ENCODE results near the gene HIPK1.
"Not testable (repeated sequence)": the region's sequence is repeated elsewhere in the genome, so short reads cannot be mapped to it uniquely, and the experiment has no call there.

Gene HIPK1

DNA sequence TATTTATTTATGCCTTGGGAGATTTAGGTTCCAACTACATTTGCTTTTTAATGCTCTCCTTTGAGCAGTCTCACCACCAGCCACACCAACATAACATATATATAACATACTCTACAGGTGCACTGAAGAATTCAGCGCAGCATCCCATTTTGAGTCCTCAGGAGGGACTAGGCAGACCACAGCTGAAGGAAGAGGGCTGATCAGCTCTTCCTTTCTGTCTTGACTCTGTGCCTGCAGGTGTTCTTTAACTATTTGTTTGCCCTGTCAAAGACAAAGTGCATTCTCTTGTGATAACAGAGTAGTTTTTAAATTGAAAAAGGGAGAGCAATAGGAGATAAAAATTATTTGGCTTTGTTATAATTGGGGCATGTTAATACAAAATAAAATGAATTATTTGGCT is 17.0 kb downstream of the HIPK1 start:
- DNase-seq = no peak

- DNase-seq = no peak
These were observed 17.7 kb downstream of the HIPK1 start for GRCh38 chr1:113946678-113947387.

DNA sequence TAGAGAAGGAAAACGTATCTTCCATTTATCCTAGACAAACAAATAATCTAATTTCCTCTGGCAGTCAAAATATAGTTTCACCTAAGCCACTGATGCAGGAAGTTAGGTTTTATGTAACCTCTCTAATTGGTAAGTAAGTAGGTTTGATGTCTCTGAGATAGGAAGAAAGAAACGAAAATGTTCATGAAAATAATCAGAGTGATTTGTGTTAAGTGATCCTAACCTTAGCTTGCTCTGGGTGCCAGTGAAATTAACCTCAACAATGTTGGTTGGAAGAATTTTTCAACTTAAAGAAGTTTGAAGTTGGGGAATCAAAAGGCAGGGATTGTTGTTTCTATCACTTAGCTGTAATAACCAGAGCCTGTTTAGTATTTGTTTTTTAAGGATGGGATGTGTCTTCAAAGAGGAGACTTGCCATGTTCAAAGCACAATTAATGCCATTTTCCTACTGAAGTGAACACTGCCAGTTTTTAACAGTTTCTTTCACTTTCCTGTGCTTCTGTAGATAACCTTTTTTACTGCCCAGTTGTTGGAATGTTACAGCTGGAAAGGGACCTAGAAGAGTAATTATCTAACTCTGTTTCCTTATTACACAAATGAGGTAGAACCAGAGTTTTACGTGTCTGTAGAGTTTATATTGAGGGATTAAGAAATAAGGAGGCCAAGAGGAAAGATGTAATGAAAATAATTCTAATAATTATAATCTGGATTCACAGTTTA is 18.4 kb downstream of the HIPK1 start:
- DNase-seq = no peak

- DNase-seq = not testable (repeated sequence)
These were observed 19.0 kb downstream of the HIPK1 start for GRCh38 chr1:113948151-113948550.

GRCh38 chr1:113949007-113949406 is 19.9 kb downstream of the HIPK1 start:
- no peak for DNase-seq

GRCh38 chr1:113950908-113951307 is 21.8 kb downstream of the HIPK1 start:
- DNase-seq = no peak

DNA sequence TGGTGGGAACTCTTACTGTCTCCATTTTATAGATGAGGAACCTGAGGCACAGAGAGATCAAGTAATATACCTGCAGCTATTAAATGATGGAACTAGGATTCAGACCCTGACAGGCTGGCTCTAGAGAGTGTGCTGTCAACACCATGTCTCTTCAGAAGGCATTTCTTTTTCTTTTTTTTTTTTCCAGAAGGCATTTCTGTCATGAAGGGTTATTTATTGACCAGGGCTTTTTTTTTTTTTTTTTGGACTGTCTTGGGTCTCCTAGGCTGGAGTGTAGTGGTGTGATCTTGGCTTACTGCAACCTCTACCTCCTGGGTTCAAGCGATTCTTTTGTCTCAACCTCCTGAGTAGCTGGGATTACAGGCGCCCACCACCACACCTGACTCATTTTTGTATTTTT is 22.6 kb downstream of the HIPK1 start:
- DNase-seq = no peak

- DNase-seq = no peak
These were observed 28.9 kb downstream of the HIPK1 start for GRCh38 chr1:113957984-113958383.

DNA sequence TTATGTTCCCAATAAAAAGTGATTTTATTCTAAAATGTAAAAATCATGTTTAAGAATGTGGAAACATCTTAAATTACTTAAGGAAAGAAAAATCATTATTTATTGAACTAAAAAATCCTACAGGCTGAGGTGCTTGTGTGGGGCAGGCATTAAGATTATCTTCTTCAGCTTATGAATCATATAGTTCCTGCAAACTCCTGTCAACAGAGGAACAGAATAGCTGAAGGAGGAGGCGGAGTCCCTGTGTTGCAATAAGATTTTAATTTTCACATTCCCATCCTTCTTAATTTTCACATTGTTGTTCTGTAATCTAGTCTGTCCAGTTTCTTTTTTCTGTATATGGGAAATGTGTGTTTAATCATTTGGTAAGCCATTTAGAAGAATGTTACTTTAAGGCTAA is 29.6 kb downstream of the HIPK1 start:
- no peak for DNase-seq

DNA sequence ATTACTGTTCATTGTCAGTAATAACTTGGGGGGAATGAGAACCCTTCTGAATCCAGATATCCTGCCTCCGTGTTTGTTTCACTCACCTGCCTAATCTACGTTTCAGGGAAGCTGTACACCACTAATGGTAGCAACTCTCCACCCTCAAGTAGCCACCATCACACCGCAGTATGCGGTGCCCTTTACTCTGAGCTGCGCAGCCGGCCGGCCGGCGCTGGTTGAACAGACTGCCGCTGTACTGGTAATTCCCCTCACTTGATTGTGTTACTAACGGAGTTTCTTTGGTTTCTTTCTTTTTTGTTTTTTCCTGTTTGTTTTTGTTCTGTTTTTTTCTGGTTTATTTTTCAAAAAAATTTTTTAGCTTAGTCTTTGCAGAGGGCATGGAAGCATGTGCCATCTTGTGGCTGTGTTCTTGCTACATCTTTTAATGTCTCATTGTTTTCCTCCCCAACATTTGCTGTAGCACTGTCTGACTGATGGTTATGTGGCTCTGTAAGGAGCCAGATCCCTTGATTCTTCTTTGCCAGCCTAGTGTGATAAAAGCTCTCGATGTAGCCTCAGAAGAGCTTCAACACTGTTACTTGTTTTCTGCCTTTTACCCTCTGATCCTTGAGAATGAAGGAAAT is 34.3 kb downstream of the HIPK1 start:
- no peak for DNase-seq

DNA sequence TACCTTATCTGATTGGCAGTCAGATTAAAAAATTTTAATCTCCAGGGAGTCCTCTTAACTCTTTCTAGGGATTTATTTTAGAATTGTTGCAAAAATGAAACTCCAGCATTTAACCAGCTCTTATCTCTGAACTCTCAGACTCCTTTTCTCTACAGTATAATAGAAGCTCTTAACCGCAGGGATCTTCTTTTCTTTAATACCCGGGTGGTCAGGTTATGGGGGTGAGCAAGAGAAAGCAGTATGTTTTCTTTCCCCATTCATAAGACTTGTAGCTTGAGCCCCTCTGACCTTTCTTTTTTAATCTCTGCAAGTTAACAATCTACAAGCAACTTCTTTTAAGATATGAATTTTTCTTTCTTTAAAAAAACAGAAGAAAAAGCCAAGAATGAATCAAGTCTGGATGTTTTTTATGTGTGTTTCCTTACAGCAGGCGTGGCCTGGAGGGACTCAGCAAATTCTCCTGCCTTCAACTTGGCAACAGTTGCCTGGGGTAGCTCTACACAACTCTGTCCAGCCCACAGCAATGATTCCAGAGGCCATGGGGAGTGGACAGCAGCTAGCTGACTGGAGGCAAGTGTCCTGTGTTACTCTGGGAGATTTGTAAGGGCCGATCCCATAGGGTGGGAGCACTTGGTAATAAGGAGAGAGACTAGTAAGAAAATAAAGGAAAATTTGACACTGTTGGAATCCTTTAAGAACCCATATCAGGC is 36.7 kb downstream of the HIPK1 start:
- DNase-seq = no peak

GRCh38 chr1:113972954-113973353 is 43.8 kb downstream of the HIPK1 start:
- no peak for DNase-seq

GRCh38 chr1:113975211-113975895 is 46.2 kb downstream of the HIPK1 start:
- no peak for DNase-seq

DNA sequence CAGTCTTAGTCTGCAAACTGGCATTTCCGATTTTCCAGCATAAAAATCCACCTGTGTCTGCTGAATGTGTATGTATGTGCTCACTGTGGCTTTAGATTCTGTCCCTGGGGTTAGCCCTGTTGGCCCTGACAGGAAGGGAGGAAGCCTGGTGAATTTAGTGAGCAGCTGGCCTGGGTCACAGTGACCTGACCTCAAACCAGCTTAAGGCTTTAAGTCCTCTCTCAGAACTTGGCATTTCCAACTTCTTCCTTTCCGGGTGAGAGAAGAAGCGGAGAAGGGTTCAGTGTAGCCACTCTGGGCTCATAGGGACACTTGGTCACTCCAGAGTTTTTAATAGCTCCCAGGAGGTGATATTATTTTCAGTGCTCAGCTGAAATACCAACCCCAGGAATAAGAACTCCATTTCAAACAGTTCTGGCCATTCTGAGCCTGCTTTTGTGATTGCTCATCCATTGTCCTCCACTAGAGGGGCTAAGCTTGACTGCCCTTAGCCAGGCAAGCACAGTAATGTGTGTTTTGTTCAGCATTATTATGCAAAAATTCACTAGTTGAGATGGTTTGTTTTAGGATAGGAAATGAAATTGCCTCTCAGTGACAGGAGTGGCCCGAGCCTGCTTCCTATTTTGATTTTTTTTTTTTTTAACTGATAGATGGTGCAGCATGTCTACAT is 47.6 kb downstream of the HIPK1 start:
- DNase-seq = no peak

DNA sequence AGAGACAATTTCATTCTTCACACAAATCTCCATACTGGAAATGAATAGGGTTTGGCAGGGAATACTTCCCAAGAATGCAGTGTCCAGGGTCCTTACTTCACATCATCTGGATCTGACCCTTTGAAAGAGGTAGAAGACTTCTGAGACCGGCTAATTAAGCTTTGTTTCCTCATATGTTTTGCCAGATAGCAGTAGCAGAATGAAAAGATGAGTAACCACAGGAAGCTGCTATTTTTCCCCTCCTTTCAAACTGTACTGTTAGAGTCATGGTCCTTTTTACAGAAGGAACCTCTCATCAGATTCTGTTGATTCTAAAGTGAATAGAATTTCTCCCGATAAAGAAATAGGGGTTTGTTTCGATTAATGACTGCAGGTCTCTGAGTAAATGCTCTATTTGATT is 48.8 kb downstream of the HIPK1 start:
- no peak for DNase-seq

GRCh38 chr1:113978863-113979702 is 50.0 kb downstream of the HIPK1 start, which contains the start of gene OLFML3:
OLFML3 (plus strand) TSS chr1:113979474; CDS start chr1:113979517, 43 bp downstream.
- DNase-seq = peak; percentile 25

GRCh38 chr1:113980110-113980509 is 51.0 kb downstream of the HIPK1 start:
- no peak for DNase-seq

DNA sequence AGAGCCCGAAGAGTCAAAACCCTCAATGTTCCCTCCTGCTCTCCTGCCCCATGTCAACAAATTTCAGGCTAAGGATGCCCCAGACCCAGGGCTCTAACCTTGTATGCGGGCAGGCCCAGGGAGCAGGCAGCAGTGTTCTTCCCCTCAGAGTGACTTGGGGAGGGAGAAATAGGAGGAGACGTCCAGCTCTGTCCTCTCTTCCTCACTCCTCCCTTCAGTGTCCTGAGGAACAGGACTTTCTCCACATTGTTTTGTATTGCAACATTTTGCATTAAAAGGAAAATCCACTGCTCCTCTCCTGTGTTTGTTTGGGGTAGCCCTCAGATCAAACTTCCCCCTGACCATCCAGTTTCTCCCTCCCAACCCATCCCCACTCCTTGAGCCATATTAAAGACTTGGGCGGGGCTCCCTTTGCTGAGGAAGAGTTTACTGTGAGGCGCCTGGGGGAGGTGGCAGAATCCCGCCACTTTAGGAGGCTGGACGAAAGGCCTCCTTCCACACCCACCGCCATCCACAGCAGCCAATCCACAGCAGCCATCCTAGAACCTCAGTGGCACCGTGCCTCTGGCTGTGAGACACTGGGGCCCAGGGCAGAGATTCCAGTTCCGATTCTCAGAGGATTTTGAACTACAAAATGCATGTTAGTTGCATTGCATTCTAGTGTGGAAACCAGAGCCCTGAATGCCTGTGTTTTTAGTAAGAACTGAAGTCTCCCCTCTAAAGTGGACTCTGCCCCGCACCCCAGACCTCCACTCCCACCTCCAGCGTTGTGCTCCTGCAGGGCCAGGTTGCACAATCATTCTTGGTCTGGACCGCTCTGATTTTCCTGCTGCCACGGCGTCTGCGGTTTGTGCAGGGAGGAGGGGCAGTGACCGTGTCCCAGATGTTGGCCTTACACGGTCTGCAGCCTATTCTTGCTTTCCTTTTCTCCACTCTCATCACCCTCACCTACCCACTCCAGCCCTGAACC is 53.1 kb downstream of the HIPK1 start:
- no peak for DNase-seq

GRCh38 chr1:113982949-113983348 is 53.8 kb downstream of the HIPK1 start:
- no peak for DNase-seq

DNA sequence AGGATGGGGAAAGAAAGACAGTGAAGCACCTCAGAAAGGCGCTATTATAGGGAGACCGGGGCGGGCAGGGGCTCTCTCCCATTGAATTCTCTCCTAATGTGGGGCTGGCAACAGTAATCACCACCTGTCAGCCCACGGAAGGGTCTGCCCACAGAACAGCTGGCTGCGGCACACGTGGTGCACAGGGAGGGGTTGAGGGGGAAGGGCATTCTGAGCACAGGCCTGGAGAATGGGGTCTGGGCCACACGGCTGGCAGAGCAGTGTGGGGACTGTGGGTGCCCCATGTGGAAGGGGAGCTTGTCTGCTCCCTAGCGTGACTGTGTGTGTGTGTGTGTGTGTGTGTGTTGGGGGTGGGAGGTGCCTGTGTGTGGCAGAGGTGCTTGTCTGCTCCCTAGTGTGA is 54.3 kb downstream of the HIPK1 start:
- DNase-seq = no peak

All from activated T-cell treated with anti-CD3 and anti-CD28 coated beads for 4 hours (primary cell).